HL-60 (cell line): ENCODE measurements around the gene SMC1B.

ENCODE experiments used
- DNase-seq, 2 experiments: peaks; one replicate each; pipeline ENCODE4 v3.0.0-alpha.2; 2010 to 2020; ENCODE audit warnings: low read depth in 1 of 2, low spot score in 1 of 2
- H3K27ac ChIP-seq: fragments of 250-450 bp; sonication (Bioruptor Pico); replicated peaks from 2 replicates; pipeline ENCODE4 v1.5.1; 2020; ENCODE audit warnings: mild to moderate bottlenecking, moderate library complexity
- H3K27me3 ChIP-seq: fragments of 250-450 bp; sonication (Bioruptor Pico); 2 replicates; pipeline ENCODE4 v1.5.1; 2021; ENCODE audit warnings: mild to moderate bottlenecking, moderate library complexity; ENCODE audit not compliant: insufficient read depth, poor library complexity, severe bottlenecking
- H3K4me3 ChIP-seq: replicated peaks from 2 replicates; pipeline ENCODE4 v1.5.1; 2011; ENCODE audit warnings: mild to moderate bottlenecking, control low read depth, low read length; ENCODE audit not compliant: insufficient read depth
- CTCF ChIP-seq: IDR thresholded peaks from one replicate; pipeline ENCODE4 v1.5.1; 2011; ENCODE audit warnings: low read length, control low read depth, inconsistent platforms; ENCODE audit not compliant: insufficient read depth
- GABPA ChIP-seq: IDR thresholded peaks from 2 replicates; pipeline ENCODE4 v1.6.1; 2012; ENCODE audit warnings: low read depth
- POLR2AphosphoS5 ChIP-seq: IDR thresholded peaks from 2 replicates; pipeline ENCODE4 v1.6.1; 2012; ENCODE audit warnings: low read depth
- REST ChIP-seq: IDR thresholded peaks from 2 replicates; pipeline ENCODE4 v1.6.1; 2012; ENCODE audit warnings: low read depth; ENCODE audit not compliant: insufficient replicate concordance
- SPI1 ChIP-seq: IDR thresholded peaks from 2 replicates; pipeline ENCODE4 v1.6.1; 2012; ENCODE audit warnings: low read depth, mild to moderate bottlenecking, borderline replicate concordance

SMC1B gene

GRCh38 chr22:45314054-45314721 lies 99.2 kb downstream of the SMC1B start:
- TF ChIP-seq GABPA (no peak), SPI1 (no peak), REST (no peak), CTCF (no peak), POLR2AphosphoS5 (no peak)
- DNase-seq: peak in 1 of 2 experiments; percentile 39
- Histone ChIP-seq H3K27me3 (no peaks in the 10 kb centered on the region), H3K27ac (peak overlapping the region; percentile 42), H3K4me3 (no peak overlapping the region)

- Histone ChIP-seq H3K4me3 (no peak overlapping the region), H3K27ac (no peak overlapping the region), H3K27me3 (no peaks in the 10 kb centered on the region)
- DNase-seq: no peak
- no peak for TF ChIP-seq GABPA
- no peak for TF ChIP-seq CTCF
- TF ChIP-seq POLR2AphosphoS5: no peak
- no peak for TF ChIP-seq REST
- TF ChIP-seq SPI1: no peak
These were observed 100.5 kb downstream of the SMC1B start for GRCh38 chr22:45312856-45313255.

- Histone ChIP-seq H3K27me3 (no peaks in the 10 kb centered on the region), H3K4me3 (no peak overlapping the region), H3K27ac (no peak overlapping the region)
- no peak for TF ChIP-seq GABPA
- no peak for TF ChIP-seq SPI1
- no peak for TF ChIP-seq POLR2AphosphoS5
- TF ChIP-seq CTCF: no peak
- TF ChIP-seq REST: no peak
- DNase-seq: no peak
These were observed 101.0 kb downstream of the SMC1B start for GRCh38 chr22:45312415-45312814.
